Neural cell (in vitro differentiated cells): Measurements from ENCODE around the gene CRYZL1. TPM values are rescaled to one million over a fixed set of nuclear protein-coding genes. Genes with fewer than 3 reads are reported as not detected.
A peak's percentile ranks its signal among the peaks of the same experiment; 100 is the strongest.

ENCODE experiments used
- H2AFZ ChIP-seq: fragments of 200-600, 300-800 bp; sonication (generic), shearing (Covaris generic); 2 replicates; pipeline ENCODE4 v1.6.0; 2014; ENCODE audit warnings: low read depth, mild to moderate bottlenecking, antibody characterized with exemption, low read length, moderate library complexity
- H3F3A ChIP-seq: fragments of 200-600 bp; shearing (Covaris generic); 2 replicates; pipeline ENCODE4 v1.6.1; 2016; ENCODE audit warnings: mild to moderate bottlenecking, moderate library complexity, mixed read lengths, antibody characterized with exemption, low read length; ENCODE audit not compliant: insufficient read depth, poor library complexity, severe bottlenecking
- H3K27ac ChIP-seq: fragments of 200-600, 300-800 bp; sonication (generic), shearing (Covaris generic); 2 replicates; pipeline ENCODE4 v1.5.1; 2014; ENCODE audit warnings: mild to moderate bottlenecking, low read length, moderate library complexity
- H3K27me3 ChIP-seq: fragments of 300-800, 200-600 bp; sonication (generic), shearing (Covaris generic); 2 replicates; pipeline ENCODE4 v1.6.0; 2014; ENCODE audit warnings: mild to moderate bottlenecking, low read depth, low read length, moderate library complexity; ENCODE audit not compliant: insufficient read depth
- H3K36me3 ChIP-seq: fragments of 300-800, 200-600 bp; sonication (generic), shearing (Covaris generic); 2 replicates; pipeline ENCODE4 v1.5.1; 2014; ENCODE audit warnings: mild to moderate bottlenecking, antibody characterized with exemption, low read length, moderate library complexity; ENCODE audit not compliant: insufficient read depth
- H3K4me2 ChIP-seq: fragments of 300-800, 200-600 bp; sonication (generic), shearing (Covaris generic); 2 replicates; pipeline ENCODE4 v1.6.0; 2014; ENCODE audit warnings: mild to moderate bottlenecking, low read length
- H3K4me3 ChIP-seq: fragments of 300-800, 200-600 bp; sonication (generic), shearing (Covaris generic); 2 replicates; pipeline ENCODE4 v1.5.1; 2014; ENCODE audit warnings: mild to moderate bottlenecking, low read length, moderate library complexity
- H3K79me2 ChIP-seq: fragments of 200-600 bp; shearing (Covaris generic); replicated peaks from 2 replicates; pipeline ENCODE4 v1.6.0; 2014; ENCODE audit warnings: mild to moderate bottlenecking, low read length, moderate library complexity; ENCODE audit not compliant: insufficient read depth
- H3K9ac ChIP-seq: fragments of 300-800, 200-600 bp; sonication (generic), shearing (Covaris generic); 2 replicates; pipeline ENCODE4 v1.6.1; 2016; ENCODE audit warnings: mild to moderate bottlenecking, low read length, mixed read lengths
- H3K9me2 ChIP-seq: fragments of 200-600 bp; shearing (Covaris generic); 2 replicates; pipeline ENCODE4 v1.6.1; 2016; ENCODE audit warnings: mild to moderate bottlenecking, low read length, mixed read lengths; ENCODE audit not compliant: insufficient read depth
- H3K9me3 ChIP-seq: fragments of 200-600, 300-800 bp; sonication (generic), shearing (Covaris generic); 2 replicates; pipeline ENCODE4 v1.6.1; 2016; ENCODE audit warnings: mild to moderate bottlenecking, mixed run types, low read length, moderate library complexity, mixed read lengths
- H4K20me1 ChIP-seq: fragments of 200-600 bp; shearing (Covaris generic); 2 replicates; pipeline ENCODE4 v1.6.1; 2016; ENCODE audit warnings: mild to moderate bottlenecking, mixed run types; ENCODE audit not compliant: insufficient read depth
- EP300 ChIP-seq: fragments of 450-650 bp; conservative IDR thresholded peaks from 2 replicates; pipeline ENCODE4 v1.6.1; 2014; ENCODE audit warnings: antibody characterized with exemption, mild to moderate bottlenecking, moderate library complexity; ENCODE audit not compliant: poor library complexity, severe bottlenecking
- EZH2 ChIP-seq: fragments of 200-600, 300-800 bp; shearing (Covaris generic), sonication (generic); IDR thresholded peaks from 2 replicates; pipeline ENCODE4 v1.6.1; 2014; ENCODE audit warnings: antibody characterized with exemption, low read length, borderline replicate concordance, mild to moderate bottlenecking; ENCODE audit not compliant: insufficient read depth, poor library complexity, severe bottlenecking
- MXI1 ChIP-seq: fragments of 450-650 bp; conservative IDR thresholded peaks from 2 replicates; pipeline ENCODE4 v1.6.1; 2014; ENCODE audit warnings: antibody characterized with exemption, mild to moderate bottlenecking; ENCODE audit not compliant: poor library complexity, severe bottlenecking
- POLR2AphosphoS5 ChIP-seq: IDR thresholded peaks from 2 replicates; pipeline ENCODE4 v1.6.1; 2012
- RAD21 ChIP-seq: fragments of 450-650 bp; conservative IDR thresholded peaks from 2 replicates; pipeline ENCODE4 v1.6.1; 2014; ENCODE audit warnings: antibody characterized with exemption, mild to moderate bottlenecking, moderate library complexity
- SMC3 ChIP-seq: fragments of 450-650 bp; conservative IDR thresholded peaks from 2 replicates; pipeline ENCODE4 v1.6.1; 2014; ENCODE audit warnings: antibody characterized with exemption, mild to moderate bottlenecking, moderate library complexity; ENCODE audit not compliant: poor library complexity
- TAF1 ChIP-seq: IDR thresholded peaks from 2 replicates; pipeline ENCODE4 v1.6.1; 2012; ENCODE audit warnings: low read depth
- polyA plus RNA-seq: library from polyadenylated mRNA; depleted of rRNA; stranded (reverse); fragments of >200 nt; gene quantifications from 2 replicates; pipeline ENCODE4 v1.2.3, GENCODE V29; 2014
- TF ChIP-seq, protein P1 (sequence below): IDR thresholded peaks from 2 replicates; pipeline ENCODE4 v1.6.1; 2012; ENCODE audit warnings: borderline replicate concordance
- TF ChIP-seq, protein P2 (sequence below): fragments of 450-650 bp; IDR thresholded peaks from 2 replicates; pipeline ENCODE4 v1.5.1; 2014; ENCODE audit warnings: antibody characterized with exemption, mild to moderate bottlenecking, moderate library complexity; ENCODE audit not compliant: poor library complexity, severe bottlenecking

The CRYZL1 gene
- polyA plus RNA-seq, 1 donor from 2014 or later, result 54.3 TPM

DNA sequence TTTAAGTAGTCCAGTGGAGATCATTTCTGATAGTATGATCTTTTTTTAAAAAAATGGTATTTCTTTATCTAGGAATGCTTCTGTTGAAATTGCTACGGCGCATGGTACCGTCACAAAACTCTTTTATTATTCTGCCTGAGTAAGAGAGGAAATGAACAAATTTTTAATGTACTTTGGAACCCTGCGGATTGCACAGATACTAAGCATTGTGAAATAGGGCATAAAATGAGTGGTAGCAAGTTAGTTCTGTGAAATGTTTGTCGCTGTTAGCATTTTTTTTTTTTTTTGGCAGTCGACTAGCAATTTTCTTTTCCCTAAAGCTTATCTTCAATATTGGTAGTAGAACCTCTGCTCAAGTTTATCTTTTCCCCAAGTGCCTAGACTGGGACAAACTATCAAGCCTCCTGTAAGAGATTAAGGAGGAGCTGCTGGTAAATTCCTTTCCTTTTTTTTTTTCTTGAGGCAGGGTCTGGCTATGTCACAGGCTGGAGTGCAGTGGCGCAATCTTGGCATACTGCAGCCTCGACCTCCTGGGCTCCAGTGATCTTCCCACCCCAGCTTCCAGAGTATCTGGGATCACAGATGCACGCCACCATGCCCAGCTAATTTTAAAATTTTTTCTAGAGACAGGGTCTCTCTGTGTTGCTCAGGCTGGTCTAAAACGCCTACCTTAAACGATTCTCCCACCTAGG is 3.0 kb upstream of the CRYZL1 start:
- TF ChIP-seq, protein P1, sequence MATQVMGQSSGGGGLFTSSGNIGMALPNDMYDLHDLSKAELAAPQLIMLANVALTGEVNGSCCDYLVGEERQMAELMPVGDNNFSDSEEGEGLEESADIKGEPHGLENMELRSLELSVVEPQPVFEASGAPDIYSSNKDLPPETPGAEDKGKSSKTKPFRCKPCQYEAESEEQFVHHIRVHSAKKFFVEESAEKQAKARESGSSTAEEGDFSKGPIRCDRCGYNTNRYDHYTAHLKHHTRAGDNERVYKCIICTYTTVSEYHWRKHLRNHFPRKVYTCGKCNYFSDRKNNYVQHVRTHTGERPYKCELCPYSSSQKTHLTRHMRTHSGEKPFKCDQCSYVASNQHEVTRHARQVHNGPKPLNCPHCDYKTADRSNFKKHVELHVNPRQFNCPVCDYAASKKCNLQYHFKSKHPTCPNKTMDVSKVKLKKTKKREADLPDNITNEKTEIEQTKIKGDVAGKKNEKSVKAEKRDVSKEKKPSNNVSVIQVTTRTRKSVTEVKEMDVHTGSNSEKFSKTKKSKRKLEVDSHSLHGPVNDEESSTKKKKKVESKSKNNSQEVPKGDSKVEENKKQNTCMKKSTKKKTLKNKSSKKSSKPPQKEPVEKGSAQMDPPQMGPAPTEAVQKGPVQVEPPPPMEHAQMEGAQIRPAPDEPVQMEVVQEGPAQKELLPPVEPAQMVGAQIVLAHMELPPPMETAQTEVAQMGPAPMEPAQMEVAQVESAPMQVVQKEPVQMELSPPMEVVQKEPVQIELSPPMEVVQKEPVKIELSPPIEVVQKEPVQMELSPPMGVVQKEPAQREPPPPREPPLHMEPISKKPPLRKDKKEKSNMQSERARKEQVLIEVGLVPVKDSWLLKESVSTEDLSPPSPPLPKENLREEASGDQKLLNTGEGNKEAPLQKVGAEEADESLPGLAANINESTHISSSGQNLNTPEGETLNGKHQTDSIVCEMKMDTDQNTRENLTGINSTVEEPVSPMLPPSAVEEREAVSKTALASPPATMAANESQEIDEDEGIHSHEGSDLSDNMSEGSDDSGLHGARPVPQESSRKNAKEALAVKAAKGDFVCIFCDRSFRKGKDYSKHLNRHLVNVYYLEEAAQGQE, result no peak
- no peak for TF ChIP-seq EZH2
- no peak for TF ChIP-seq EP300
- TF ChIP-seq MXI1, result no peak
- no peak for TF ChIP-seq TAF1
- TF ChIP-seq RAD21, result no peak
- no peak for TF ChIP-seq SMC3
- TF ChIP-seq, protein P2, sequence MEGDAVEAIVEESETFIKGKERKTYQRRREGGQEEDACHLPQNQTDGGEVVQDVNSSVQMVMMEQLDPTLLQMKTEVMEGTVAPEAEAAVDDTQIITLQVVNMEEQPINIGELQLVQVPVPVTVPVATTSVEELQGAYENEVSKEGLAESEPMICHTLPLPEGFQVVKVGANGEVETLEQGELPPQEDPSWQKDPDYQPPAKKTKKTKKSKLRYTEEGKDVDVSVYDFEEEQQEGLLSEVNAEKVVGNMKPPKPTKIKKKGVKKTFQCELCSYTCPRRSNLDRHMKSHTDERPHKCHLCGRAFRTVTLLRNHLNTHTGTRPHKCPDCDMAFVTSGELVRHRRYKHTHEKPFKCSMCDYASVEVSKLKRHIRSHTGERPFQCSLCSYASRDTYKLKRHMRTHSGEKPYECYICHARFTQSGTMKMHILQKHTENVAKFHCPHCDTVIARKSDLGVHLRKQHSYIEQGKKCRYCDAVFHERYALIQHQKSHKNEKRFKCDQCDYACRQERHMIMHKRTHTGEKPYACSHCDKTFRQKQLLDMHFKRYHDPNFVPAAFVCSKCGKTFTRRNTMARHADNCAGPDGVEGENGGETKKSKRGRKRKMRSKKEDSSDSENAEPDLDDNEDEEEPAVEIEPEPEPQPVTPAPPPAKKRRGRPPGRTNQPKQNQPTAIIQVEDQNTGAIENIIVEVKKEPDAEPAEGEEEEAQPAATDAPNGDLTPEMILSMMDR, result no peak
- no peak for TF ChIP-seq POLR2AphosphoS5
- peaks cover 76% of the 10 kb centered on the region for H3K79me2 ChIP-seq
- H3K9ac ChIP-seq, result peak overlapping the region; percentile 84

DNA sequence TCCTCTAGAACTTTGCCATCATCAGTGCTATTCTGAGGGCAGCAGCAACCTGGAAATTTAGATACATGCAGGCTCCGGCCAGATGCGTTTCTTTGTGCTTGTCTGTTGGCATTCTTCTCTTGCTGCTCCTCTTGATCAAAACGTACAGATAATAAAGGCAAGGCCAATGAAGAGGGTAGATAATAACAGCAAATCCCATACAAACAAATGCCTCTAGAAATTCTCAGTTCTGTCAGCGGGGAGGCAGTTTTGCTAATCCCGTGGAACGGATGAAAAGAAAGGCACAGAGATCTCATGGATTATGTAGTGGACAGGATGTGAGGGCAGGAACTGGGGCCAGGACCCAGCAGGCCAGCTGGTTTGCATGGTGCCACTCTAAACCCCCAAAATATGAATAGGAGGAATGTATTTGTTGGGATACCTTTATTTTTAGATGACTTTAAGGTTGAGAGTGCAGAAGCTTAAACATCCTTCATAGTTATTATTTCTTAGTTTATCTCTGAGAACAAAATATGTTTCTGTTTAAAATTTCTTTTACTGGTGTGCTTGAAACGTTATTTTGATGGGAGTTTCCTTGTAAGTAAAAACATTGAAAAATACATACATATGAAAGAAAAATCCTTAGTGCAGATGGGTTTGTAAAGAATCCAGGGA is 2.2 kb upstream of the CRYZL1 start:
- H2AFZ ChIP-seq, result peak overlapping the region; percentile 29
- H4K20me1 ChIP-seq, result no peaks in the 10 kb centered on the region
- peak overlapping the region; percentile 57 for H3K4me2 ChIP-seq
- no peaks in the 10 kb centered on the region for H3K27me3 ChIP-seq
- no peak for TF ChIP-seq SMC3
- TF ChIP-seq EZH2, result no peak
- TF ChIP-seq RAD21, result peak; percentile 32
- peaks cover under 1% of the 10 kb centered on the region for H3K36me3 ChIP-seq
- H3K9me2 ChIP-seq, result no peaks in the 10 kb centered on the region
- peak overlapping the region; percentile 77 for H3K4me3 ChIP-seq
- H3K9ac ChIP-seq, result peak overlapping the region; percentile 84
- H3K79me2 ChIP-seq, result peaks cover 76% of the 10 kb centered on the region
- H3F3A ChIP-seq, result no peaks in the 10 kb centered on the region
- H3K27ac ChIP-seq, result peak overlapping the region; percentile 85
- H3K9me3 ChIP-seq, result no peaks in the 10 kb centered on the region

More for the DNA sequence above, 3.0 kb upstream of the CRYZL1 start:
- H3K4me2 ChIP-seq, result peak overlapping the region; percentile 57
- H3F3A ChIP-seq, result no peaks in the 10 kb centered on the region
- H3K4me3 ChIP-seq, result peak overlapping the region; percentile 77
- H2AFZ ChIP-seq, result no peak overlapping the region
- H3K9me3 ChIP-seq, result no peaks in the 10 kb centered on the region
- H3K27me3 ChIP-seq, result no peaks in the 10 kb centered on the region
- H3K9me2 ChIP-seq, result no peaks in the 10 kb centered on the region
- no peaks in the 10 kb centered on the region for H3K36me3 ChIP-seq
- H3K27ac ChIP-seq, result peak overlapping the region; percentile 85
- H4K20me1 ChIP-seq, result peaks cover 3% of the 10 kb centered on the region
